SK-N-SH (cell line): Measurements from ENCODE around the gene COBL. TPM values are rescaled to one million over a fixed set of nuclear protein-coding genes. Genes with fewer than 3 reads are reported as not detected.

ENCODE experiments used
- CTCF ChIA-PET: fragments of 300-600, 350-600 bp; formaldehyde crosslinking; extraction: SDS; loops from one replicate; lab custom pipeline; 2021; lab: Yijun Ruan, JAX
- POLR2A ChIA-PET: fragments of 350-600 bp; sonication (Branson Sonifier 250); formaldehyde crosslinking; extraction: SDS; loops from one replicate; lab custom pipeline; 2020; ENCODE audit warnings: antibody characterized with exemption, inconsistent platforms; lab: Yijun Ruan, JAX
- DNase-seq: peaks from one replicate; pipeline ENCODE4 v3.0.0; 2012
- H2AFZ ChIP-seq: fragments of 200-600 bp; sonication (generic); 2 replicates; pipeline ENCODE4 v1.8.1; 2016; ENCODE audit warnings: antibody characterized with exemption, mild to moderate bottlenecking, low read depth
- H3F3A ChIP-seq: fragments of 200-600 bp; sonication (generic); replicated peaks from 2 replicates; pipeline ENCODE3; 2016; ENCODE audit warnings: antibody characterized with exemption, mild to moderate bottlenecking; ENCODE audit not compliant: insufficient read depth
- H3K27ac ChIP-seq, 2 experiments: fragments of 200-500 bp in 1 of 2; fragments of 200-600 bp in 1 of 2; sonication (Bioruptor generic) in 1 of 2; sonication (generic), shearing (Covaris generic) in 1 of 2; 2 replicates each; pipeline versions ENCODE4 v1.5.1 to v1.6.1; 2014 to 2016; ENCODE audit warnings: low read depth in 2 of 2, inconsistent platforms in 1 of 2, low read length in 1 of 2, mild to moderate bottlenecking in 1 of 2, mixed read lengths in 1 of 2
- H3K27me3 ChIP-seq: fragments of 200-600 bp; sonication (generic), shearing (Covaris generic); 2 replicates; pipeline ENCODE4 v1.6.1; 2016; ENCODE audit warnings: mixed run types; ENCODE audit not compliant: insufficient read depth
- H3K36me3 ChIP-seq, 2 experiments: fragments of 200-500 bp in 1 of 2; fragments of 200-600 bp in 1 of 2; sonication (Bioruptor generic) in 1 of 2; sonication (generic) in 1 of 2; replicated peaks in 1 of 2; 2 replicates each; pipeline versions ENCODE3 to v1.5.1; 2014 to 2016; ENCODE audit warnings: low read length in 1 of 2, mild to moderate bottlenecking in 1 of 2; ENCODE audit not compliant: insufficient read depth in 2 of 2, control insufficient read depth in 1 of 2
- H3K4me1 ChIP-seq, 2 experiments: fragments of 200-500 bp in 1 of 2; fragments of 200-600 bp in 1 of 2; sonication (Bioruptor generic) in 1 of 2; sonication (generic), shearing (Covaris generic) in 1 of 2; 2 replicates each; pipeline versions ENCODE4 v1.5.1 to v1.6.1; 2014 to 2016; ENCODE audit warnings: low read depth in 1 of 2, low read length in 1 of 2, mixed run types in 1 of 2; ENCODE audit not compliant: insufficient read depth in 2 of 2, control insufficient read depth in 1 of 2
- H3K4me2 ChIP-seq: fragments of 200-600 bp; sonication (generic), shearing (Covaris generic); 2 replicates; pipeline ENCODE4 v1.6.1; 2017; ENCODE audit warnings: mixed run types
- H3K4me3 ChIP-seq, 2 experiments: fragments of 200-500 bp in 1 of 2; fragments of 200-600 bp in 1 of 2; sonication (Bioruptor generic) in 1 of 2; sonication (generic), shearing (Covaris generic) in 1 of 2; 2 replicates each; pipeline versions ENCODE4 v1.5.1 to v1.8.1; 2014 to 2016; ENCODE audit warnings: low read depth in 2 of 2, inconsistent platforms in 1 of 2, low read length in 1 of 2, mild to moderate bottlenecking in 1 of 2, mixed read lengths in 1 of 2, moderate library complexity in 1 of 2
- H3K79me2 ChIP-seq: fragments of 200-600 bp; sonication (generic); 2 replicates; pipeline ENCODE4 v1.8.1; 2017; ENCODE audit warnings: mild to moderate bottlenecking; ENCODE audit not compliant: insufficient read depth
- H3K9ac ChIP-seq: fragments of 200-600 bp; sonication (generic); 2 replicates; pipeline ENCODE4 v1.6.1; 2017; ENCODE audit warnings: mixed run types
- H3K9me2 ChIP-seq: fragments of 200-600 bp; sonication (generic); 2 replicates; pipeline ENCODE4 v1.6.1; 2017; ENCODE audit warnings: mixed run types
- H3K9me3 ChIP-seq: fragments of 200-600 bp; sonication (generic); 2 replicates; pipeline ENCODE4 v1.6.1; 2017; ENCODE audit warnings: mixed run types, mild to moderate bottlenecking, moderate library complexity
- H4K20me1 ChIP-seq: fragments of 200-600 bp; sonication (generic); 2 replicates; pipeline ENCODE4 v1.6.1; 2017; ENCODE audit warnings: mild to moderate bottlenecking, mixed run types; ENCODE audit not compliant: insufficient read depth
- CHD2 ChIP-seq: fragments of 150-350 bp; IDR thresholded peaks from 2 replicates; pipeline ENCODE4 v1.6.1; 2018; ENCODE audit warnings: low read length; ENCODE audit not compliant: partially characterized antibody
- CTCF ChIP-seq: fragments of 200-600 bp; sonication (generic); IDR thresholded peaks from 2 replicates; pipeline ENCODE4 v1.6.1; 2017; ENCODE audit warnings: antibody characterized with exemption, mild to moderate bottlenecking, moderate library complexity
- FOSL2 ChIP-seq: IDR thresholded peaks from 2 replicates; pipeline ENCODE4 v1.4.0; 2012; ENCODE audit warnings: low read depth, mild to moderate bottlenecking, moderate library complexity, borderline replicate concordance
- FOXJ3 ChIP-seq: sonication (generic); formaldehyde crosslinking; IDR thresholded peaks from 2 replicates; pipeline ENCODE4 v1.5.1; 2020; ENCODE audit warnings: mild to moderate bottlenecking, missing genetic modification reagents
- FOXM1 ChIP-seq: IDR thresholded peaks from 2 replicates; pipeline ENCODE4 v1.4.0; 2012; ENCODE audit warnings: low read depth, mild to moderate bottlenecking
- JUND ChIP-seq: IDR thresholded peaks from 2 replicates; pipeline ENCODE4 v1.4.0; 2012
- MAX ChIP-seq: IDR thresholded peaks from 2 replicates; pipeline ENCODE4 v1.4.0; 2012; ENCODE audit warnings: low read depth
- MEF2A ChIP-seq: IDR thresholded peaks from 2 replicates; pipeline ENCODE4 v1.4.0; 2012; ENCODE audit warnings: low read depth, borderline replicate concordance
- NFIC ChIP-seq: IDR thresholded peaks from 2 replicates; pipeline ENCODE4 v1.4.0; 2012; ENCODE audit warnings: borderline replicate concordance
- RAD21 ChIP-seq: IDR thresholded peaks from 2 replicates; pipeline ENCODE4 v1.6.1; 2012; ENCODE audit warnings: mild to moderate bottlenecking, low read length
- RCOR1 ChIP-seq: fragments of 150-350 bp; IDR thresholded peaks from 2 replicates; pipeline ENCODE4 v1.6.1; 2017; ENCODE audit warnings: antibody characterized with exemption, low read length
- REST ChIP-seq: IDR thresholded peaks from 2 replicates; pipeline ENCODE4 v1.6.1; 2012; ENCODE audit warnings: mild to moderate bottlenecking, low read depth, low read length, moderate library complexity
- SMC3 ChIP-seq: IDR thresholded peaks from 2 replicates; pipeline ENCODE4 v1.6.1; 2012; ENCODE audit warnings: low read depth, low read length, improper control_type of control experiment
- TCF12 ChIP-seq: IDR thresholded peaks from 2 replicates; pipeline ENCODE4 v1.4.0; 2012
- TEAD4 ChIP-seq: IDR thresholded peaks from 2 replicates; pipeline ENCODE4 v1.4.0; 2012; ENCODE audit warnings: mild to moderate bottlenecking, borderline replicate concordance; ENCODE audit not compliant: insufficient read depth
- ZBTB33 ChIP-seq: IDR thresholded peaks from 2 replicates; pipeline ENCODE4 v1.4.0; 2012; ENCODE audit warnings: low read depth, borderline replicate concordance
- WGBS: methylation state at CpG from one replicate; pipeline ENCODE4 v1.1.6; 2017; ENCODE audit warnings: low lambda C conversion rate; 5-methylcytosine and 5-hydroxymethylcytosine counted together
- polyA plus RNA-seq, 3 experiments: library from polyadenylated mRNA; depleted of rRNA; stranded (reverse); fragments of >200 nt; gene quantifications; 2 replicates each; pipeline ENCODE4 v1.2.3, GENCODE V29; 2012

The COBL gene
- polyA plus RNA-seq, 1 of the 3 experiments (the other 2 are of a cell fraction): under 0.01 TPM

GRCh38 chr7:51269911-51270310, 46.7 kb downstream of the COBL start:
- TF ChIP-seq CHD2 (no peak), FOXM1 (no peak), FOXJ3 (CRISPR knock-in tag) (no peak), SMC3 (no peak), MEF2A (no peak), NFIC (no peak)
- POLR2A ChIA-PET: no interaction called here
- H4K20me1 ChIP-seq: no peaks in the 10 kb centered on the region
- no peak for DNase-seq
- H2AFZ ChIP-seq: no peak overlapping the region
- no peaks in the 10 kb centered on the region for H3K79me2 ChIP-seq
- H3K4me1 ChIP-seq: no peaks in the 10 kb centered on the region
- H3K9me2 ChIP-seq: no peaks in the 10 kb centered on the region
- H3K36me3 ChIP-seq: no peaks in the 10 kb centered on the region
- H3K27me3 ChIP-seq: no peaks in the 10 kb centered on the region
- no peak overlapping the region for H3K9ac ChIP-seq
- H3F3A ChIP-seq: no peaks in the 10 kb centered on the region
- 40% methylated on average over 5 of the region's 5 CpGs for WGBS
- CTCF ChIA-PET: no interaction called here
- H3K27ac ChIP-seq: no peak overlapping the region
- H3K4me2 ChIP-seq: no peak overlapping the region
- no peaks in the 10 kb centered on the region for H3K9me3 ChIP-seq
- H3K4me3 ChIP-seq: no peak overlapping the region

GRCh38 chr7:51269321-51269720, 47.3 kb downstream of the COBL start:
- Histone ChIP-seq H3K9me3 (no peaks in the 10 kb centered on the region), H3K27me3 (no peaks in the 10 kb centered on the region), H3F3A (no peaks in the 10 kb centered on the region), H3K9ac (no peak overlapping the region), H3K4me1 (no peaks in the 10 kb centered on the region), H4K20me1 (no peaks in the 10 kb centered on the region), H3K79me2 (no peaks in the 10 kb centered on the region)
- POLR2A ChIA-PET: no interaction called here
- 39% methylated on average over 10 of the region's 10 CpGs for WGBS
- CTCF ChIA-PET: no interaction called here
- TF ChIP-seq TEAD4: no peak
- TF ChIP-seq, all 33 proteins: peak for 0
- Histone ChIP-seq H3K9me2 (no peaks in the 10 kb centered on the region), H3K27ac (no peak overlapping the region), H3K4me2 (no peak overlapping the region), H2AFZ (no peak overlapping the region), H3K4me3 (no peak overlapping the region), H3K36me3 (no peaks in the 10 kb centered on the region)
- DNase-seq: no peak

GRCh38 chr7:51268859-51269258, 47.8 kb downstream of the COBL start:
- no peaks in the 10 kb centered on the region for H3K79me2 ChIP-seq
- no peaks in the 10 kb centered on the region for H4K20me1 ChIP-seq
- no peak overlapping the region for H3K4me3 ChIP-seq
- no peak for DNase-seq
- no peak overlapping the region for H3K9ac ChIP-seq
- H3K9me2 ChIP-seq: no peaks in the 10 kb centered on the region
- TF ChIP-seq FOSL2: no peak
- no peak for TF ChIP-seq REST
- TF ChIP-seq ZBTB33: no peak
- no peak for TF ChIP-seq CTCF
- no peak for TF ChIP-seq RCOR1
- no peak for TF ChIP-seq TCF12
- no peak for TF ChIP-seq JUND
- TF ChIP-seq TEAD4: no peak
- TF ChIP-seq RAD21: no peak
- no peak for TF ChIP-seq FOXM1
- no peak for TF ChIP-seq MEF2A
- TF ChIP-seq MAX: no peak
- no peak overlapping the region for H2AFZ ChIP-seq
- no peaks in the 10 kb centered on the region for H3K36me3 ChIP-seq
- no peaks in the 10 kb centered on the region for H3F3A ChIP-seq
- no peaks in the 10 kb centered on the region for H3K4me1 ChIP-seq
- POLR2A ChIA-PET: no interaction called here
- no peaks in the 10 kb centered on the region for H3K9me3 ChIP-seq
- H3K4me2 ChIP-seq: no peak overlapping the region
- no peak overlapping the region for H3K27ac ChIP-seq
- WGBS: 55% methylated on average over 7 of the region's 7 CpGs
- CTCF ChIA-PET: no interaction called here
- no peaks in the 10 kb centered on the region for H3K27me3 ChIP-seq
